HG03457 (cell line): ENCODE results near the gene FAM53B.

Experiments
- ATAC-seq: cut with Tn5 transposase; IDR thresholded peaks from one replicate; pipeline ENCODE4 v1.9.1; 2021; ENCODE audit warnings: moderate number of reproducible peaks; ENCODE audit not compliant: unreplicated experiment

FAM53B gene

DNA sequence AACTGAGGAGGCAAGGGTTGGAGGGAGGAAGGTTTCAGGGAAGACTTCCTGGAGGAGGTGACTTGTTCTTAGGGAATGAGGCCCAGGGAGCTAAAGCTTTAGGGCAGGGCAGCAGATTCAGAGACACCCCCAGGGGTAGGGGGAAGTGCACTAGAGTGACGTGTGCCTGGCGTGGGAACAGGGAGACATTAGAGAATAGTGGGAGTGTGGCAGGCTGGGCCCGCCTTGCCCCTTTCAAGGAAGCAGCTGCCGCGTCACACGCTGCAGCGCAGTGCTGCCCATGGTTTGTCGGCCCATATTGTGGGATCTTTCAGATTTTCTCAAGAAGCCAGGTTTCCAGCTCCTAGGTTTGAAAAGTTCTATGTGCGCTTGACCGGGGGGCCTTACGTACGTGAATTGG lies 143.2 kb downstream of the FAM53B start:
- ATAC-seq, result no peak

DNA sequence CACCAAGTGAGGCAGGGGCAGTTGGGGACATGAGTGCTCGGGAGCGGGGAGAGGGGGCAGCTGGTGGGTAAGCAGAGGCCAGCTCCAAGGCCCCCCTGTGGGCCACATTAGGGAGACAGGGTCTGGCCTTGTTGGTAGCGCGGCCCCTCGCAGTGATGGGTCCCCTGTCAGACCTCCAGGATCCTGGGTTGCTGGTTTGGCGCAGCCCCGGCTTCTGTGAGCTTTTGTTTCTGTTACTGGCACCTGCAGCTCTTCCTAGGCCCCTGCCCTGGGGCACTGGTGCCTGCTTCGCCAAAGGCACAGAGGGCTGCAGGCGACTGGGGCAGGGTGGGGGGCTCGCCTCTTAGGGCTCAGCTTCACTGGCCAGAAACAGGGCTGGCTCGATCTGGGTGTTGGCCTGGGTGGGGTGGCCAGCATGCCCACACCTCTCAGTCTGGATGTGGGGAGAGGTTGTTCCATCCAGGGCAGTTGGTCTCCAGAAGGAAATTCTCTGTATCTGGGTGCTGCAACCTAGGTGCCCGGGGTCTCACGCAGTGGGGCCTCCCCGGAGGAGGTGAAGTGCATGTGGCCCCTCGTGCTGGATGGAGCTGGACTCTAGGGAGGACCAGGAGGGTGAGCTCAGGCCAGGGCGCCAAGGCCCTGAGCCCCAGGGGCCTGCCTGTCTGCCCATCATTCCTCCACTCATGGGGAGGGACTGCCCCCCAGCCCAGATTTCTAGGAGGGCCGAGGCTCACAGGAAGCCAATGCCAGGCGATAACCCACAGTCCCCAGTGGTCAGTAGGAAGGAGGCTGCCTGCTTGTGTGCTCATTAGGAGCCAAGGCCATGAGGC lies 143.9 kb downstream of the FAM53B start:
- ATAC-seq, result no peak

DNA sequence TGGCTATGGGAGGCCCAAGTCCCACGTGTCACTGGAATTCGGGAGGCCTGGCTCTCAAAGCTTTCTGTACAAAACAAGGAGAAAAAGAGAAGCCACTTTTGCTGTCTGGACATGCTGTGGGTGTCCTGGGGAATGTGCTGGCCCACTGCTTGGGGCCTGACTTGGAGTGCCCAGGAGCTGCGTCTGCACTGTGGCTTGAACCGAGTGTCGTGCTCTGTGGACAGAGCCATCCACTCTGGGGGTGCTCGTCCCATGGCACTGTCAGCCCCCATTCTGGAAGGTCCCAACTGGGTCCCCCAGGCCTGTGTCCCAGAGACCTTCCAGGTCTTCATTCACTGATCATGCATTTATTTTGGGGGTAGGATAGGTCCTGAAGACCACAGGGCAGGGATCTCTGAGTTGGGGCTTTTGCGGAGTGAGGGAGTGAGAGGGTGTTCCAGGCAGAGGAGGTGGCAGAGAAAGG lies 144.6 kb downstream of the FAM53B start:
- no peak for ATAC-seq

DNA sequence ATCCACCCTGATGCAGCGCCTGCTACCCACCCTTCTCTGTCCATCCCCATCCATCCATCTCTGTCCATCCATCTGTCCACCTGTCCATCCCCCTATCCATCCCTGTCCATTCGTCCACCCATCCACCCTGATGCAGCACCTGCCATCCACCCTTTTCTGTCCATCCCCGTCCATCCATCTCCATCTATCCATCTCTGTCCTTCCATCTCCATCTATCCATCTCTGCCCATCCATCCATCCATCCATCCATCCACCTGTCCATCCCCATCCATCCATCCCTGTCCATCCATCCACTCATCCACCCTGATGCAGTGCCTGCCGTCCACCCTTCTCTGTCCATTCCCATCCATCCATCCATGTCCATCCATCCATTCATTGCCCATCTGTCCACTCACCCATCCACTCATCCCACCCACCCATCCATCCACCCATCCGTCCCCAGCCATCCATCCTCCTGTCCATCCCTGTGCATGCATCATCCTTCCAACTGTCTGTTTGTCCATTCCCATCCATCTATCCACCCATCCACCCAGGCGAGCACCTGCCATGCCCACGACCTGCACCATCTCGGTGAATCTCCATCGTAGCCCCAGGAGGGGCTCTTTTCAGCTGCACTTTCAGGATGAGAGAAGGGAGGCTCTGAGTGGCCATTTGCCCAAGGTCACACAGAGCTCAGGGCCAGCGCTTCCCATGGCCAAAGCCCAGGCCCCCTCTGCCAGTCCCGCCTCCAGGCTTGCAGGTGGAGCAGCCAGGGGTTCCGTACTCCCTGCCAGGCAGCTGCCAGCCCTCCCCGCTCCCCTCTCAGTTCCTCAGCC lies 145.2 kb downstream of the FAM53B start:
- no peak for ATAC-seq

DNA sequence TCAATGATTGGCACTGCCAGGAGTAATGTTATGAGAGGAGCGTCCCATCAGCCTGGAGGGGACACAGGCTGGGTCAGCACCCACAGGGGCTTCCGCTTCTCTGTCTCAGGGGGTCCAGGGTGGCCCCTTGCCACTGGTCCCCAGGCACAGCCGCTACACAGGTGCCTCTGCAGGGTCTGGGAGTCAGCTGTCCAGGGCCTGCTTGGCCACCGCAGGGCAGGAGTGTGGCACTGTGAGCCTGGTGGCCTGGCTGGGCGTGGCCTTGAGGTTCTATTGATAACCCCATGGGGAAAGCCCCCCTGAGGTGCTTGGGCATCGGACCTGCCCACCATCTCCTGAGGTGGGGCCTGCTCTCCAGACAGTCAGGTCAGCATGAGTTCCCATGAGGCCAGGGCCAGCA lies 146.0 kb downstream of the FAM53B start:
- no peak for ATAC-seq

DNA sequence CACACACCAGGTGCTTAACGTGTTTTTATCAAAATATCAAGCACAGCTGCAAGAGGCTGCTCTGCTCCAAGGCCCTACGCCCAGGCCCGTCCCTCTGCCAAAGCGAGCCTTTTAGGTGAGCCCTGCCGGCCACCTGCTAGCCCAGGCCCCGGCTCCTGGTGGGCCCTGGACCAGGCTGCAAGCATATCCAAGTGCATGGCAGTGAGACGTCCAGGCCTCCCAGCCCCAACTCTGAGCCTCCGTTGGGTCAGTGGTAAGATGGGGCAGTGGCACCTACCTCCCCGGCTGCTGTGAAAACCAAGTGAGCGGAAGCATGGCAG lies 146.4 kb downstream of the FAM53B start:
- ATAC-seq, result no peak

DNA sequence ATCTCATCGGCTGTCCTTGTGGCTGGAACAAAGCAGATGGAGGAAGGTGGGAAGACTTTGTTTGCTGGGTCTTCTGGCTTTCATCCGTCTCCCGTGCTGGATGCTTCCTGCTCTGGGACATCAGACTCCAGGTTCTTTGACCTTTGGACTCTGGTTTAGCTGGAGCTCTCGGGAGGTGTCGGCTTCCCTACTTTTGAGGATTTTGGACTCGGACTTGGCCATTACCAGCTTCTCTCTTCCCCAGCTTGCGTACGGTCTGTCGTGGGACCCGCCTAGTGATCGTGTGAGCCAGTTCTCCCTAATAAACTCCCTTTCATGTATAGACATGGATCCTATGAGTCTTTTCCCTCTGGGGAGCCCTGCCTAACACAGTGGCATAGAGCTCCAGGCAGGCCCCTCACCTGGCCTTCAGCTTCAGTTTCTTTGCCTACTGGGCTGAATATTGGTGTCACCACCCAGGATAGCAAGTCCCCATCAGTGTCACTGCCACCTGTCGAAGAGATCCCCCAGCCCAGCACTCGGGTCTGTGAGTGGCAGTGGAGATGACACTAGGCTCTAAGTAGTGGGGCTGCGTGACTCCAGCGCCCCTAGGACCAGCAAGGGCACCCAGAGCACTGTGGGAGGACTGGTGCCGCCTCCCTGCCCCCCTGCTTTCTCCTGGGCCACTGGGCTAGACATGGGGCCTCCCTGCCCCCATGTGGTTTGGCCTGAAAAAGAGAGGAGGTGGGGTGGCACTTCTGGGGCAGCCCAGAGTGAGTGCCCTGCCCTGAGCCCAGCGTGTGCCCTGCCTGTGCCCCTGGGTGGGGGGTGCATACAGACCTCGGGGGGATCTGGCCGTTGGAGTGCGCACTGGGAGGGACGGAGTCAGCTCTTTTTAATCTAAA lies 147.0 kb downstream of the FAM53B start:
- ATAC-seq, result no peak

DNA sequence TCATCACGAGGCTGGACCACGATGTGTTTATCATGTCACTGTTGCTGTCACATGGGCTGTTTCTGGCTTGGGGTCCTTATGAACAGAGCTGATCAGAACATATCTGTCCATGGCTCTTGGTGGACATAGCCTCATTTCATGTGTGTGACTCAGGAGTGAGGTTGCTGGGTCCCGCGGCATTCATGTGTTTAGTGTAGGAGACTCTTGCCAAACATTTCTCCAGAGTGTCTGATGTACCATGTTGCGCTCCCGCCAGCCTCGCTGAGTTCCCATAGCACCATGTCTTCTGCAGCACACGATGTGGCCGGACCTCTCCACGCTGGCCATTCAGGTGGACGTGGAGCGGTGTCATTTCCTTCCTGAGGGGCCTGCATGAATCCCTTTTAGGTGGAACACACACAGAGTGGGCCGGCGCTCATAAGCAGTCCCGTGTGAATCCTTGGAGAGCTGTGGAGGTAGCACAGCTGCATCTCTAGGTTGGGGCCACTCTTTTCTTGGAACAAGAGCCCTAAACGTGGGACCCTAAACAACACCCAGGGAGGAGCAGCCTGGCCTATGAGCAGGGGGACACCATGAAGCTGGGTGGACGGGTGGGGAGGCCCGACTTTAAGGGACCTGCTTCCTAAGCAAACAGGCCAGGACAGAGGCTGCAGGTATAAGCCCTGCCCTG lies 147.9 kb downstream of the FAM53B start:
- no peak for ATAC-seq

DNA sequence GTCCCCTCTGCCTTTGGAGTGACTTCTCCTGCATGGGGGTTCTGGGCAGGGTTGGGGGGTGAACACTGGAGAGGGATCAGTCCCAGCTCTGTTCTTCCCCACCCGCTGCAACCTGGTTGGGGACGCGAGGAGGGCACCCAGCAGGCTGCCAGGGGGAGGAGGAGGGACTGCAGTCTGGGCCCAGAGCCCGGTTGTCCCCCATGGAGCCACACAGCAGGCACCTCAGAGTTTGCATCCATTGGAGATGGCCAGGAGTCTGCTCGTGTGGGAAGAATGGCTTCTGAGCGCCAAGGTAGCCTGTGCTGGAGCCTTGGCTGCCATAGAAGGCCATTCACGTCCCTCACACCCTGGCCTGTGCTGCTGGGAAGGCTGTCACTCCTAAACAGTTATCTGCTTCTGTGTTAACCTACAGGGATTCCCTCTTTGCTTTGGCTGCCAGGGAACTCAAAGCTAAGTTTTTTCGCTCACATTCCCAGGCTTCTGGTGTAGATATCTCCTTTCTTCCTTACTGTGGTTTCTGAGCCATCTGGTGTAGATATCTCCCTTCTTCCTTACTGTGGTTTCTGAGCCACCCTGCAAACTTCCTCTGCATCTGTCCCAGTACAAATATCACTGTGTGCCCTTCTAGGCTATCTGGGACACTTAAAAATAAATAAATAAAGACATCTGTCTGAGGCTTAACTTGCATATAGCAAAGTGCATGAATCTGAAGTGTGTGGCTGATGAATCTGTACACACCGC lies 148.9 kb downstream of the FAM53B start:
- ATAC-seq, result no peak

DNA sequence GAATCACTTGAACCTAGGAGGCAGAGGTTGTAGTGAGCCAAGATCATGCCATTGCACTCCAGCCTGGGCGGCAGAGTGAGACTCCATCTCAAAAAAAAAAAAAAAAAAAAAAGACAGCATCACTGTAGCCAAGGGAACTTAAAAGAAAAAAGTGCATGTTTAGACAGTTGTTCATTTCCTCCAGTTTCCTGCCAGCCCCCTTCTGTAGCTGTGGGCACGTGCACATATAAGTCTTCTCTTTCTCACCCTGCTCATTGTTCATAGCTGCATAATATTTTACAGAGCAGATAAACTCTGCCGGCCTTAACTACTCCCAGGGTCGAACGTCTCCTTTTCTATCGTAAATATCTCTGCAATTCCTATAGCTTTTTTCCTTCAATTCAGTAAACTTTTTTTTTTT lies 149.9 kb downstream of the FAM53B start:
- no peak for ATAC-seq

DNA sequence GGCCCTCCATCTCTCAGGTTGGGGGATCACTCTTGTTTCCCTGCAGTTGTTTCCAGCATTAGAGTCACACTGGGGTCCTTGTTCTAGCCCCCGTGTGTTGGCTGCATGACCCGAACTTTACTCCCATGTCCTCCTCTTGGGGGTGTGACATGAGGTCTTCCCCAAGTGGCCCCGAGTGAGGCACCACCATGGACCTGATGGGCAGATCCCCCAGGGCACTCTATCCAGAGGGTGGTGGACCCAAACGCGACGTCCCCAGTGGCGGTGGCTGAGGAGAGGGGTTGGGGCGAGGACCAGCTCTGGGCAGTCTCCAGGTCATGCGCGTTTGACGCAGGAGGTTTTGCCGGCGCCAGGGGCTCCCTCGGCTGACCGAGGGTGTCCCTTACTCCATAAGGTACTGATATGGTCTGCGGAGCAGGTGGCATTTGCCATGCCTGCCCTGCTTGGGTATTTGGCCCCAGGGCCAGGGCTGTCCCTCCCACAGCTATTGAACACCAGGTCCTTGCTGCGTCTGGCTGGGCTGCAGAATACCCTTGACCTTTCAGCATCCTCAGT lies 150.7 kb downstream of the FAM53B start:
- ATAC-seq, result no peak

DNA sequence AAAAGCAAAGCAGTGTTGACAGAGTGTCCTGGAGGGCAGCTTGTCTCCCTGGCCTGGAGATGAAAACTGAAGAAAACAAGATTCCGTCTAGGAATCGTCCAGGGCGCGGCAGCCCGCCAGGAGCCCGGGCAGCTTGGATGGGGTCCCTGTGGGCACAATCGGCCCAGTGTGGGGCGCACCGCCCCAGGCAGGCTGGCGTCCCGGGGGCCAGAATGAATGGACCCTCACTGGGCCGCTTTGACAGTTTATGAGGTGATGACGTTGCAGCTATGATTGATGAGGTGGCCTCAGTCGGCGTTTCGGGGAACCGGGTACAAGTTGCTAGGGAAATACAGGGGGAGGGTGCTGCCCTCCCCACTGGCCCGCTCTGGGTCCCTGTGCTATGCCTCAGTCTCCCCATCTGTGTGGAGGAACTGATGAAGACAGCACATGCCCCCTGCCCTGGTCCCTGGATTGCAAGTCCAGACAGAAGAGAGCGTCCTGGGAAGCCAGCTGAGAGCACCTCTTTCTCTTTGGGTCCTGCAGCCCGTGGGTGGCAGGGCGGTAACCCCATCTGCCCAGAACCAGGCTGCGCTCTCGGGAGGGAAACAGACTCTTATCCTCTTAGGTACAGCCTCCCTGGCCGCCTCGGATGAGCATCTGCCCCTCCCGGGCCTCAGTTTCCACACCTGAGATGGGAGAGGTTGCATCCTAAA lies 151.3 kb downstream of the FAM53B start:
- ATAC-seq, result no peak

DNA sequence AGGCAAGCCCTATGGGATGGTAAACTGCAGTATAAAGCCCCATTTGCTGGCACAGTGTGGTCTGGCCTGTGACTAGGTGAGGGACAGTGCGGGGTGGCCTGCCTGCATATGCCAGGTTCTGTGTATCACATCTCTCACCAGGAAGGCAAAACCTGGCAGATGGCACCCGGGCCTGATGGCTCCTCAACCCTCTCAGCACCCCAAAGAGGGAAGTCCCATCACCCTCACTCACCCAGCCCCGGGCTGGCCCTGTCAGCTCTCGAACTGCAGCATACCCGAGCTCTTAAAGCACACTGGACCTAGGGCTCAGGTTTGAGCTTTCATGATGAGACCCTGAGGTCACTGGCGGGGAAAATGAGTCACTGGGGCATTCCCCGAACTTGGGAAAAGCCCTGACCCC lies 152.1 kb downstream of the FAM53B start:
- ATAC-seq, result no peak

DNA sequence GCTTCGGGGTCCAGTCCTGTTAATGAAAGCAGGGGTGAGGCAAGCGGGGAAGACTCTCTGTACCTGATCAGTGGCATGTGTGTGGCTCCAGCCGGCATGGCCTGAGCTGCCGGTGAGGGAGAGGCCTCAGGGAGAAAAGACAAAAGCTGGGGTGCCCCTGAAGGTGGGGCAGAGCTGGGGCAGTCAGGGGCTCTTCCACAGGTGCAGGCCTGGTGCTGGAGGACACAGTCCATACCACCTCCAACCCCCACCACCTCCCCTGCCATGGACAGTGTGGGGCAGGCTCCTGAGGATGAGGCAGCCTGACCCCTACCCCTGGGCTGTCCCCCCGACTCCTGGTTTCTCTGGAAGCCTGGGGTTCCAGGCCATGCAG lies 153.1 kb downstream of the FAM53B start:
- no peak for ATAC-seq

DNA sequence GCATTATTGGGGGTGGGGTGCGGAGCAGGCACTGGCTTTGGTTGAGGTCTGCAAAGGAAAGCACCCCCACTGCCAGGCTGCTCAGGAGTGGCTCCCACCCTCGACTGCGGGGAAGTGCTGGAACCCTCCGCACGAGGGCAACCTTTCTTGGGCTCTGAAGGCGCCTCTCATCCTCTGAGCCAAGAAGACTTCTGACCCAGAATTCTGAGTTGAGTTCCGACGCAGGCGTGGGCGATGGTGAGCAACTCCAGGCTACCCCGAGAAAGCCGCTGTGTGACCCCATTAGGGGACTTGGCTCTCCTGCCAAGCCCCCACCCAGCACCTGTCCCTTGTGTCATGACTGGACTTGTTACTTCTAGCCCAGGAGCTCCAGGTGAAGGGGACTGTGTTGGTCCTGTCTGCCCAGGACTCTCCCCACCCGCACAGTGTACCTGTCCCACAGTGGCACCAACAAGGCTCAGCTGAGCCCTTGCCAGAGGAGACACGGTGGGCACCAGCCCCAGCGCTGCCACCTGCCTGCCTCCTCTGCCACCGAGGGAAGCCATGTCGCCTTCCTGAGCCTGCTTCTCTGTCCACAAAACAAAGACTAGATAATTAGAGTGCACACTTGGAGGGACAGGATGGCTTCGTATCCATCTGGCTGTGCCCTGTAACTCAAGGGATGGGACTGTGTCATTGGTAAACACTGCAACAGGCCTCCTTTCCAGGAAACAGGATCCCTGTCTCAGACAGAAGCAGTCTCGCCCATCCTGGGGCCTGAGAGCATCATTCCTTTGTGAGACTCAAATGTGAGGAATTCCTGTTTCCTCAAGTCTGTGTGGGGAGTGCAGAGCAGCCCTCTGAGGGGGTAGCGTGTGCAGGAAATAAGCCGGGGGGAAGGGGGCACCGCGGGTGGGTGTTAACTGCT lies 153.7 kb downstream of the FAM53B start:
- no peak for ATAC-seq

DNA sequence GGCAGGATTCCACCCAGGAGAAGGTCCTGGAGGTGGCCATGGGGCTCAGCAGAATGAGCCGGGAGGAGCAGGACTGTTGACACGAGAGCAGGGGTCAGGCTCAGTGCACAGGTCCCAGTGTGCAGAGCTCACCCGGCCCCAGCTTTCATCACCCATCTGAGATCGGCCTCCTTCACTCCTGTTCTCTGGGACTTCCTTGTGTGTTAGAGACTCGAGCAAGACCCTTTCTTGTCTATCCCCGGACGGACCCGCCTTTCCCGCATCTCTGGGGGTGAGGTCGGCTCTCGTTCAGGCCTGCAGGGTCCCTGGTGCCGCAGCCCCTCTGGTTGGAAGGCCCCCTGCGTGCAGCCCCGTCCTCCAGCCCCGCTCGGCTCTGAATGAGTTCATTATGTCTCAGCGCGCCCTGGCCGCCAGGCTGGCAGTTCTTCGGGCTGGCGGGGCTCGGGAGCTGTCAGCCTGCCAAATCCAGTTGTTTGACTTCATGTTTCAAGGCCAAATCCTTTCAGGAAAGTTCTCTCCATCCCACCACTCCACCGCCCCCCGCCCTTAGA lies 154.6 kb downstream of the FAM53B start:
- no peak for ATAC-seq

DNA sequence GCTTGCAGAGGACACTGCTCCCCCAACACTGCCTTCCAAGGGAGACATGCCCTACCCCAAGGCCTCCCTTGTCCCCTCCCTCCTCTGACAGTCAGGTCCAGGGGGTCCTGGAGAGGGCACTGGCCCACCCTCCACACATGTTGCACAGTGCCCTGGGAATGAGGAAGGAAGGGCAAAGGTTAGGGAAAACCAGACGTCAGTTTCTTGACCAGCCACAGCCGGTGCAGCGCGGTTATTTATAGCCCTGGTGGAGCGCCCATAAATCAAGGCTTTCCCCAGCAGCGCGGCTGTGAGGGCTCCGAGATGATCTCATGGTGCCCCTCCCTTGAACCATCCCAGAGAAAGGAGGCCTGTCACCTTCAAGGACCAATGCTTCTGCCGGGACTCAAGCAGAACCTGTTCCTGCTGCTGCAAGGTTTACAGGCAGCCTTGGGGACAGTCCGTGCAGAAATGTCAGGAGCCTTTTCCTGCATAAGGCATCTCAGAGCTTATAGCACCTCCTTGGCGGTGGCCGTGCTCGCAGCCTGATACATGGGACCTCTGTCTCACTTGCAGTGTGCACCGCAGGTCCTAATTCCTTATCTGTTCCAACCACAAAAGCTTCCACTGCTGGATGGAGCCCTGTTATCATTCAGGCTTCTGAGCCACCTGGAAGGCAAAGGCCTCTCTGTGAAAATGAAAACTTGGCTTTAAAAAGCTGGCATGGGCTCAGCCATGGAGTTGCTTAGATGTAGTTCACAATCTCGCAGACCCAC lies 155.3 kb downstream of the FAM53B start:
- ATAC-seq, result no peak
